HUDEP-2 (cell line): Measurements from ENCODE around the gene ALAS2.
"Not testable (repeated sequence)": the region's sequence is repeated elsewhere in the genome, so short reads cannot be mapped to it uniquely, and the experiment has no call there.

Source experiments
- DNase-seq, 76 experiments: peaks; one replicate each; lab custom pipeline; 2025; ENCODE audit not compliant: unreplicated experiment in 76 of 76; lab: John Stamatoyannopoulos, UW

Gene ALAS2

DNA sequence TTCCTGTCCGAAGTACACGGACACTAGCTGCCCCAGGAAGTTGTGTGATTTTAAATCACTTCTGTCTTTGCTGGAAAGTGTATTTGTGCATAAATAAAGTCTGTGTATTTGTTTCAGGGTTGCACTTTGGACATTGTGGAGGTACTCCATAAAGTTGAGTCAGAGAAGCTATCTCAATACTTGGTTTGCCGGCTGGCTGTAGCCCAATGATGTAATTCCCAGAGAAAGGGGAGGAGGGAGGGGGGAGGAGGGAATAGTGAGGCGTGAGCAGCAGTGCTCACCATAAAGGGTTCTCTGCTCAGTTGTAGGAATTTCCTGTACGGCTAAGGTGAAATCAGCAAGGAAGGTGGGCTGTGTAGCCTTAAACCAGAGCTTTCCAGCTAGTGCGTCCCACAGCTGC is 23.1 kb downstream of the ALAS2 start:
- DNase-seq: no peak

DNA sequence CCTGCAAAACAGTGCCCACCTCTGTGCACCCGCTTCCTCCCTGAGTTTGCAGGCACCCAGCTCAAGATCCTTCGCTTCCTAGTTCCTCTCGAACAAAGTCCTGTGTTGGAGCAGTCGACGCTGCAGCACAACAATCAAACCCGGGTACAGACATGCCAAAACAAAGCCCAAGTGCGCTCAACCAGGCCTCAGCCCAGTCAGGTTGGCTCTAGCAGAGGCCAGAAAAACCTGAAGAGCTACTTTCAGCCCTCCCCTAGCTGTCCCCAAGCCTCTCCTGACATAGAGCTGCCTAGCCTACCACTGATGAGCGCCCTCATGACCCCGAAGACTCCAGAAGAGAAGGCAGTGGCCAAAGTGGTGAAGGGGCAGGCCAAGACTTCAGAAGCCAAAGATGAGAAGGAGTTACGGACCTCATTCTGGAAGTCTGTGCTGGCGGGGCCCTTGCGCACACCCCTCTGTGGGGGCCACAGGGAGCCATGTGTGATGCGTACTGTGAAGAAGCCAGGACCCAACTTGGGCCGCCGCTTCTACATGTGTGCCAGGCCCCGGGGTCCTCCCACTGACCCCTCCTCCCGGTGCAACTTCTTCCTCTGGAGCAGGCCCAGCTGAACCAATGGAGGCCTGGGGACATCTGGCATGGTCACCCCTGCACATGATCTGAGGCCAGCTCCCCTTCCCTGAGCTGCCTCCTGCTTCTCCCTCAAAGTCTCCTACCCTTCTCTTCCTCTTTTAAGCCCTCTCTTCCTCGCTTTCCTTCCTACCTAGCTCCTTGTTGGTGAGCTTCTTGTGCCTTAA is 23.8 kb downstream of the ALAS2 start:
- no peak for DNase-seq

DNA sequence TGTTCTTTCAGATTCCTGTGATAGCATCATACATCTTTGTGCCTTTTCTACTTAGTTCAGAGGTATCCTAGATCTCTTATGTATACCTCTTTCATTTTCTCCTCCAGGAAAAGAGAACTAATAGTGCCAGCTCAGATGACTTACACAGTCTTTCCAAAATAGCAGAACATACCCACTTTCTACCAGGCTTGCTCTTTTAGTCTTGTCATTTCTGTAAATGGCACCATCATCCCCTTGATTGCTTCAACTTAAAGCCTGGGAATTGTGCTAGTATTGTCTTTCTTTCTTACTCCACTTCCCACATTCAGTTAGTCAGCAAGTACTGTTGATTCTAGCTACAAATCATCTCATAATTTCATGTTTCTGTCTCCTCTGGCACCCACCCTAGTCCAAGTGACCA is 25.5 kb downstream of the ALAS2 start:
- no peak for DNase-seq

DNA sequence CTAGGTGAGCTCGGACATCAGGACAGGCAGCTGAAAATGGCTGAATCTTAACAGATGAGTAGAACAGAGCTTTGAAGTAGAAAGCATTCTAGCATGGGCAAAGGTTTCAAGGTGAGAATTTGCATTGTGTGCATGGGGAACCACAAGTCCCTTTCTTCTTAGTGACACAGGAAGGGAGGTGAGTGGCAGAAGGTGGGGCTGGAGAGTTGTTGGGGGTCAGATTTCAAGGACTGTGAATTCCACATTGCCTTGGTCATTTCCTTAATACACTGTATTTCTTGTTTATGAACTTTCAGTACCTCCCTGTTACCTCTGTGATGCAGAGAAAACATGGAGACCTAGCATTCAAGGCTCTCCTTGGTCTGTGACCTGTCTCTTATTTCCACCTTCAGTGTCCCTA is 26.5 kb downstream of the ALAS2 start:
- no peak for DNase-seq

DNA sequence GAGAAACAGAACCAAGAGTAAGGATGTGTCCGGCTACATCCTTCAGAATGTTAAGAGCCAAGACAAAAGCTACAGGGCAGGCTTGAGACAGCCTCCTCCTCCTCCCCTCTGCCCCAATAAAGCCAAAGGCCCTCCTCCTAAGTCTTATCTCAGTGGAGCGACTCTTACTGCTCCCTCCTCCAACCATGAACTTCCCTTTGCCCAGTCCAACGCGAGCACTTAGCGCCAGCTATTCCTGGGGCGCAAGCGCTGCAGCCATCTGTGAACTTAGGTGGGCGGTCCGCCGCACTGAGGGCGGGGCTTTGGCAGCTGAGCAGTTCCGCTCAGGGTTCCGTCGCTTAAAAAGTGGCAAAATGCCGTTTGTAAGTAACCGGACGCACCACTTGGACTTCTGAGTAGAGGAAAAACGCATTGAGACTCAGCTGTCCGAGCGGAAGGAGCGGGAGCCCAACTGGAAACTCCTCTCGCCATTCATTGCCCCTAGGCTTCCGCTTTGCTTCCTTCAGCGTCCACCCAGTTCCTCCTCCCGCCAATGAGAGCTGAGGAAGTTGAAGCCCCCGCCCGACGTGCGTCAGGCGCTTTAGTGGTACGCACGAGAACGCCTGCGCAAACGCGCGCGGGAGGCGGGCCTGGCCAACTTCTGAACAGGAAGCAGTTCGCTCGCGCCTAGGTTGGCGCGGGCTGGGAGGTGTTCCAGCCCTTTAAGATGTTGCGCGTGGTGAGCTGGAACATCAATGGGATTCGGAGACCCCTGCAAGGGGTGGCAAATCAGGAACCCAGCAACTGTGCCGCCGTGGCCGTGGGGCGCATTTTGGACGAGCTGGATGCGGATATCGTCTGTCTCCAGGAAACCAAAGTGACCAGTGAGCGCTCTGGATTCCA is 30.8 kb downstream of the ALAS2 start, which contains the start of gene APEX2:
APEX2 (plus strand) TSS at position 647 of the 882 bp plus-strand sequence; CDS start at position 707, 60 bp downstream.
- DNase-seq: peak; percentile 2 to 88 (median 79)

DNA sequence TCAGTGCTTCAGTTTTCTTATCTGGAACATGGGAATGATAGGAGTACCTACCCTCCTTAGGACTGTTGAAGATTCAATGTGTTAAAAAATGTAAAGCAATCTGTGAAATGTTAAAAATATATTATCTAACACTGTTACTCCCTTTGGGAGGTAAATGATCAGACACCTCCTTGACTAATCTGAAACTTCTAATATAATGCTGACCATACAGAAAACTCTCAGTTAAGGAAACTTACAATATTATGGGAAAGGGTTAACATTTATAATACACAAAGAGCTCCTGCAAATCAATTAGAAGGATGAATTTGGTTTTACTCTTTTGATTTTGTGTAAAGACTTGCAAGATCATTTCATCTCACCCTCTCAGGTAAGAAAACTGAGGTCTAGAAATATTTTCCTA is 35.2 kb downstream of the ALAS2 start:
- no peak for DNase-seq

DNA sequence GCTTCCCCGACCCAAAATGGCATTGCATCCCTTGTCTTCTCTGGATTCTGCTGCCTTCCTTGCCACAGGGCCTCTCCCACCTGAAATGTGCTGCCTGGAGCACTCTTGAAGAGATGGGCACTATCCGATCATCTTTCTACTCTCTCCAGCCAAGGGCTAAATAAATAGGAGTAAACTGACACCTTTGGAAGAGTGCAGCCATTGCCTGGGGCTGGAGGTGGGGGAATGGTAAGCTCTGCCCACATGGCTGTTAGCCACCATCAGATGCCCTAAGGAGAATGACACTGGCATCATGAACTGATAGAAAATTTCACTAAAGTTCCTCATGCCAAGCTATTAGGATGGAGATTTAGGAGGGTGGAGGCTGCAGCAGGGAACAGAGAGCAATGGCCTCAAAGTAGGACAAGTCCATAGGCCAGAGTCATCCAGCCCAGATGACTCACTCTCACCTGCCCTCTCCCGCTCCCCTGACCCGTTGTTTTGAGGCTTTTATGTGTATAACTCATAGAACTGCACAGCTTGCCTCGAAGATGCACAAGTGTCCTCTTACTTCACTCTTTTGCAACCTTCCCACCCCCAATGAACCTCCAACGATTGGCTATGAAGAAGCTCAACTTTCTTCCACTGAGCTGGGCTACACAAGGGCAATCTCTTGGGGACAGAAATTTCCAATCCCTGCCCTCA is 36.0 kb downstream of the ALAS2 start:
- no peak for DNase-seq

DNA sequence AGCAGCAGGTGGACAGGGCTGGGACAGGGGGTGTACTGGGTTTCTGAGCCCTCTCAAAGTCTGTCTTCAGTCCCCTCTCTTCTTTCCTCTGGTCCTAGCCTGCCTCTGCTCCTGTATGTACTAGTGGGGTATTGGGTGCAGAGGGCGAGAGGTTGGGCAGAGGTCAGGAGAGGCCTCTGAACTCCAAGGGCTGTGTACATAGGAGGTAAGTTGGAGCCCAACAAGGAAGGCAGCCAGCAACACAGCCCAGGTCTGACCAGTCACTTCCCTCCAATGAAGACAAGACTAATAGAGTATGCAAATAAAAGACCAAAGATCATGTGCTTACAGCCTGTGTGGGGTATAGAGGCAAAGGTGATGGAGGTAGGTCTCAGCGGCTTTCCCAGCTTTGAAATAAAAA is 36.7 kb downstream of the ALAS2 start, which contains the start of gene PFKFB1:
PFKFB1 (minus strand) TSS at position 90 of the 400 bp plus-strand sequence. CDS start 181 bp downstream, outside the sequence.
- no peak for DNase-seq

DNA sequence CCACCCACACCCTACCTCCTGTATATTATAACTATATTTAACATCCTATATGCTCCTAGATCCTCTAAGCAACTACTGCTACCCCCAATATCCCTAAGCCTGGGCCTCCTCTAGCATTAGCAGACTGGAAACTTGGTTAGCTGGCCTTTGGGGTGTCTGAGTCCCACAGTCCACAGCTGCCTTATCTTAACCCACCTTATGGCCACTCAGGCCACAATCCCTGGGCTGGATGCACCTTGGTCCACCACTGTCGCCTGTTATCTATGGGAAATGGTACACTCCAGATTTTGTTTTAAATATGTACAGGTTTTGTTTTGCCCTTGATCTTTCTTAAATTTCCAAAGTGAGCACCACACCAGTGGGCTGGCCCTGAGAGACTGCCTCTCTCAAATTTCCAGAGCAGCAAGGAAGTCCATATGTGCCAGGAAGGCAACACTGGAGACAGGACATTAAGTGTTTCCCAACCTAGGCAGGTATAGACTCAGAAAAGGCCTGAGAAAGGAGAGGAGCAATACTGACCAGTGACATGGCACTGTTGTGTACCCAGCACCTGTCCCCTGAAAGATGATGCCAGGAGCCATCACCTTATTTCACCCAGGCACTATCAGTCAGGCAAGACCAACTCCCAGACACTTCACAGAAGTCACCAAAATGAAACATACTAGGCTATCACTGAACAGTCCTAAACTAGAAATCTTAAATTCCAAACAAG is 37.7 kb downstream of the ALAS2 start:
- DNase-seq: peak in 2 of 76 experiments; percentile 2 to 7

DNA sequence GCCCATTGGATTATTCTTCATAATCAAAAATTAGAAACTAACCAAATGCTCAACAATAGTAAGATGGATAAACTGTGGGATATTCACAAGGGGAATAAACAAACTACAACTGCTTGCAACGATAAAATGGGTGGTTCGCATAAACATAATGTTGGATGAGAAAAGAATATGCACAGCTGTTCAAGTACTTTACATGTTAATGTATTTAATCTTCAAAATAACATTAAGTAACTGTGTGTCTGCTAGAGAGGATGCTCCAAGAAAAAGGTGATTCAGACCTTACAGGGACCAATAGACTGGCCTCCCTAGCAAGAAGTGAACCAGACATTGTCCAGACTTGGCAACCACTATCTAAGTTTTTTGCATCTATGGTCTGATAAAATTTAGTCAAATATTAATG is 39.1 kb downstream of the ALAS2 start:
- no peak for DNase-seq

DNA sequence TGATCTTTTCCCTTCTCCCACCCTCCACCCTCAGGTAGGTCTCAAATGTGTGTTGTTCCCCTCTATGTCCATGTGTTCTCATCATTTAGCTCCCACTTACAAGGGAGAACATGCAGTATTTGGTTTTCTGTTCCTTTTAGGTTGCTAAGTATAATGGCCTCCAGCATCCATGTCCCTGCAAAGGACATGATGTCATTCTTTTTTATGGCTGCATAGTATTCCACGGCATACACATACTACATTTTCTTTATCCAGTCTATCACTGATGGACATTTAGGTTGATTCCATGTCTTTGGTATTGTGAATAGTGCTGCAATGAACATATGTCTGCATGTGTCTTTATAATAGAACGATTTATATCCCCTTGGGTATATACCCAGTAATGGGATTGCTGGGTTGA is 47.5 kb downstream of the ALAS2 start:
- DNase-seq: not testable (repeated sequence)

DNA sequence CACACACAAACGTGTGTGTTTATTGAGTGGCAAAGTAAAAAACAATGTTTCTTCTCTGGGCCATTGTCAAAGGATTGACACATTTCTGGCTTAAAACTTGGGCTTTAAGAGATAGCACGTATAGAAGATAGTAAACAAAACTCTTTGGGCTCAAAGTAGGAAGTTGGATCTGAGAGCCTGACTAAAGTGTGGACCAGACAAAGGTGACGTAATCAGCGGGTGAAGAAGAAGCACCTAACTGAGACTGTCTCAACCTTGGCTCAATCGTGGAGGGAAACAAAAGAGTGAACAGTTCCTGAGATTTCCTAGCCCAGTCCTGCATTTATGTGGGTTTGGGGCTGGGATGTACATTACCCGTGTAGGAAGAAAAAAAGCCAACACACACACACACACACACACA is 50.4 kb downstream of the ALAS2 start:
- no peak for DNase-seq

DNA sequence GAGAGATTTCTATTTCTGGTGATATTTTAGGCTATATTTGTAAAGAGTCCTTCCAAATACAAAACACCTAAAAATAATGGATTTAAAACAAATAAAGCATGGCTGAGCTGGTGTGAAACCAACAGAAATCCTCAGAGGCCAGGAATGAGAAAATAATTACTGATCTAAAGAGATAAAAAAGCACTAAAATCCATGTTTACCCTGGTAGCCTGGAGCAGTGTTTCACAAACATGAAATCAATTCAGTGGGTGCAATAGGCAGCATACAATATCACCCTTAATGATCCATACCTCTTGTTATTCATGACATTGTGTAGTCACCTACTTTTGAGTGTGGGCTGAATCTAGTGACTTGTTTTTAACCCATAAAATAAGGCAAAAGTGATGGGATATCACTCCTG is 51.3 kb downstream of the ALAS2 start:
- DNase-seq: no peak

DNA sequence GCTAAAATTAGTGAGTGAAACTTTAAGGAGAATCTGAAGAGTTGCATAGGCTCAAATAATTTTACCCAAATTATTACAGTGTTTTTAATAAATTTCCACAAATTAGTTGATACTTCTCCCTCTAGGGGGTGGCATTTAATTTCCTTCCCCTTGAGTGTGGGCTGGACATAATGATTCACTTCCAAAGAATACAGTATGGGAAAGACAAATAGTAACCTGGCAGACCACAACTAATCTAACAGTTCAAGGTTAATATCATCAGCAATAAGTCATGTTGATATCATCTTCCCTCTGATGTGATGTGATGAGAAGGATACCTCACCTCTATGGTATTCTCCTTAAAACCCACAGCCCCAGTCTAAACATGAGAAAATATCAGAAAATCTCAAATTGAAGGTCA is 52.3 kb downstream of the ALAS2 start:
- no peak for DNase-seq

DNA sequence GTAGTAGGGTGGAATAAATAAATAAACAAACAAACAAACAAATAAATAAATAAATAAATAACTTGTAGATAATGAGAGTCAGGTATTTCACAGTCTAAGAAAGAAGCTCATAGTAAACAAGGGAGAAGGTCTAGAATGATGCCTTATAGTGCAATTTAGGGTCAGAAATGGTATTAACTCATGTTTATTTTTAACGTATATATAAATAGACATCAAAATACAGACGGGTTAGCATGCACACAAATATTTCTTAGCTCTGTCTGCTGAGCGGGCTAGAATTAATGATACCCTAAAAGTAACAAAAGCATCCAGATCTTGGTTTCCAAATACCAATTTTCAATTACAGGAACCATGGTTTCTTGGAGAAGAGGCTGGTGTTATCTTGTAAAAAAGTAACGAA is 53.4 kb downstream of the ALAS2 start:
- DNase-seq: no peak

DNA sequence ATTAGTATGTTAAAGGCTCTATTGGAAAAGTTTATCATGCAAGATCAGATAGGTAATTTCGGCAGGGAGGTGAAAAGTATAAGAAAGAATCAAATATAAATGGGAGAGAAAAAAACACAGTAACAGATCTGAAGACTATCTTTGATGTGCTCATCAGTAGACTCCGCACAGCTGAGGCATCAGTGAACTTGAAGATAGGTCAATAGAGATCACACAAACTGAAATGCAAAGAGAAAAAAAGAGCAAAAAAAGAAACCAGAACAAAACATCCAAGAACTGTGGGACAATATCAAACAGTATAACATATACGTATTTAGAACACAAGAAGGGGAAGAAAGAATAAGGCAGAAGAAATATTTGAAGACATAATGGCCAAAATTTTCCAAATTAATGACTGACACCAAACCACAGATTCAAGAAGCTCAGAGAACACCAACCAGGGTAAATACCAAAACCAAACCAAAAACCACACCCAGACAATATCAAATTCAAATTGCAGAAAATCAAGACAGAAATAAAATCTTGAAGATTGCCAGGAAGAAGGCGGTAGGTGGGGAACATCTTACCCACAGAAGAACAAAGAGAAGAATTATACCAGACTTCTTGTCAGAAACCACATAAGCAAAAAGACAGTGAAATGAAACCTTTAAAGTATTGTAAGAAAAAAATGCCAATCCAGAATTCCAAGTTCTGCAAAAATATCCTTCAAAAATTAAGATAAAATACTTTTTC is 65.8 kb downstream of the ALAS2 start:
- DNase-seq: no peak

DNA sequence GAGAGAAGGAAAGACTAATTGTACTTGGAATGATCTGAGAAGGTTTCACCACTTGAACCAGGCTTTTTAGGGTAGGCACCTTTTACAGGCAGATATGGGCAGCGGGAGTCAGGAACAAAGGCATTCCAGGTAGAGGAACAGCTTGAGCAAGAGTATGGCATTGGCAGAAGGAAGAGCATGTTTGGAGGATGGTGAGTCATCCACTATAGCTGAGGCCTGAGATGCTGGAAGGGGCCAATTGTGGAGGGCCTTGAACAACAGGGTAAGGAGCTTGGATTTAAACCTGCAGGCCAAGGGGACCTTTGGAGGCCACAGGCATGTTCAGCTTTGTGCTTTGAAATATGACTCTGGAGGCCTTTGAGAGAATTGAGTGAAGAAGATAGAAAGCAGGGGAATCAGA is 69.0 kb downstream of the ALAS2 start:
- DNase-seq: no peak
